Stimulated activated CD8-positive, alpha-beta memory T cell treated with anti-CD3 and anti-CD28 coated beads, Interleukin-7, amount 100 ng/mL, for 4 hours (primary cell): ENCODE data around the gene FOXL3.

Experiments used
- DNase-seq, 2 donors: peaks; one replicate each; pipeline ENCODE4 v3.0.0-alpha.2; 2020; ENCODE audit warnings: low read depth in 2 of 2

FOXL3 gene

GRCh38 chr7:266851-267840 is 22.8 kb upstream of the FOXL3 start:
- no peak for DNase-seq

GRCh38 chr7:268991-269390 is 21.0 kb upstream of the FOXL3 start:
- no peak for DNase-seq

- no peak for DNase-seq
Observed at GRCh38 chr7:269721-270120, 20.2 kb upstream of the FOXL3 start.

GRCh38 chr7:270351-270983 is 19.5 kb upstream of the FOXL3 start:
- DNase-seq = no peak

GRCh38 chr7:271266-272107 is 18.5 kb upstream of the FOXL3 start:
- no peak for DNase-seq

- DNase-seq = no peak
Observed at GRCh38 chr7:272108-272615, 17.8 kb upstream of the FOXL3 start.

- no peak for DNase-seq
Observed at GRCh38 chr7:272631-273030, 17.3 kb upstream of the FOXL3 start.

GRCh38 chr7:273327-273726 is 16.6 kb upstream of the FOXL3 start:
- no peak for DNase-seq

GRCh38 chr7:274266-274665 is 15.7 kb upstream of the FOXL3 start:
- DNase-seq = no peak

- no peak for DNase-seq
Observed at GRCh38 chr7:276230-276835, 13.6 kb upstream of the FOXL3 start.

- no peak for DNase-seq
Observed at GRCh38 chr7:277228-277627, 12.7 kb upstream of the FOXL3 start.

GRCh38 chr7:278081-278480 is 11.9 kb upstream of the FOXL3 start:
- DNase-seq = no peak

GRCh38 chr7:279821-280220 is 10.1 kb upstream of the FOXL3 start:
- no peak for DNase-seq

GRCh38 chr7:280461-280860 is 9.5 kb upstream of the FOXL3 start:
- no peak for DNase-seq

GRCh38 chr7:281637-282036 is 8.3 kb upstream of the FOXL3 start:
- DNase-seq = no peak

- no peak for DNase-seq
Observed at GRCh38 chr7:282621-283020, 7.3 kb upstream of the FOXL3 start.

- DNase-seq = no peak
Observed at GRCh38 chr7:284762-285722, 4.9 kb upstream of the FOXL3 start.

- DNase-seq = no peak
Observed at GRCh38 chr7:285731-286130, 4.2 kb upstream of the FOXL3 start.

- DNase-seq = no peak
Observed at GRCh38 chr7:286266-286665, 3.7 kb upstream of the FOXL3 start.

- no peak for DNase-seq
Observed at GRCh38 chr7:288671-289101, 1.3 kb upstream of the FOXL3 start.
